Prostate gland (tissue), 2 donors: ENCODE measurements around the gene IFT57. TPM values are rescaled to one million over a fixed set of nuclear protein-coding genes. Genes with fewer than 3 reads are reported as not detected.
"Not testable (repeated sequence)": the region's sequence is repeated elsewhere in the genome, so short reads cannot be mapped to it uniquely, and the experiment has no call there.

ENCODE experiments used
- DNase-seq: peaks from one replicate; pipeline ENCODE4 v3.0.0-alpha.2; 2019; ENCODE audit warnings: low spot score
- H3K27ac ChIP-seq, 2 donors: fragments of 200-600 bp; sonication (generic); 2 replicates each; pipeline ENCODE4 v1.5.1; 2017 to 2019
- H3K27me3 ChIP-seq: fragments of 200-600 bp; sonication (generic); replicated peaks from 2 replicates; pipeline ENCODE4 v1.5.1; 2019; ENCODE audit not compliant: insufficient read depth
- H3K36me3 ChIP-seq, 2 donors: fragments of 200-600 bp; sonication (generic); 1 replicate in 1 of 2; 2 replicates in 1 of 2; pipeline versions ENCODE4 v1.5.1 to v1.8.1; 2017 to 2019
- H3K4me1 ChIP-seq: fragments of 200-600 bp; sonication (generic); replicated peaks from 2 replicates; pipeline ENCODE4 v1.5.1; 2019
- H3K4me3 ChIP-seq, 2 donors: fragments of 200-600 bp; sonication (generic); 2 replicates each; pipeline ENCODE4 v1.5.1; 2017 to 2019
- H3K9me3 ChIP-seq: fragments of 200-600 bp; sonication (generic); 2 replicates; pipeline ENCODE4 v1.5.1; 2017
- POLR2A ChIP-seq: fragments of 450-650 bp; IDR thresholded peaks from one replicate; pipeline ENCODE4 v1.6.1; 2016; ENCODE audit warnings: antibody characterized with exemption, mild to moderate bottlenecking
- POLR2AphosphoS5 ChIP-seq: sonication (generic); formaldehyde crosslinking; IDR thresholded peaks from one replicate; pipeline ENCODE4 v1.6.1; 2017; ENCODE audit warnings: antibody characterized with exemption
- WGBS: methylation state at CpG from one replicate; pipeline ENCODE4 v1.1.5; 2018; 5-methylcytosine and 5-hydroxymethylcytosine counted together
- intact Hi-C: fragments of 100-400 bp; cut with DNase I; formaldehyde crosslinking; loops from one replicate; pipeline ENCODE4 v1.14.2; 2022
- total RNA-seq, 2 donors: library from RNA; depleted of rRNA; stranded (reverse); fragments of >200 nt; gene quantifications; one replicate each; pipeline ENCODE4 v1.1.0, GENCODE V29; 2016
- TF ChIP-seq, protein P1 (sequence below), 4 experiments: fragments of 200-600 bp in 2 of 4; fragments of 450-650 bp in 2 of 4; sonication (generic) in 2 of 4; IDR thresholded peaks; 1 replicate in 3 of 4; 2 replicates in 1 of 4; pipeline ENCODE4 v1.5.1; 2016 to 2019; ENCODE audit warnings: antibody characterized with exemption in 4 of 4, mild to moderate bottlenecking in 2 of 4, moderate library complexity in 2 of 4

Gene IFT57, protein sequence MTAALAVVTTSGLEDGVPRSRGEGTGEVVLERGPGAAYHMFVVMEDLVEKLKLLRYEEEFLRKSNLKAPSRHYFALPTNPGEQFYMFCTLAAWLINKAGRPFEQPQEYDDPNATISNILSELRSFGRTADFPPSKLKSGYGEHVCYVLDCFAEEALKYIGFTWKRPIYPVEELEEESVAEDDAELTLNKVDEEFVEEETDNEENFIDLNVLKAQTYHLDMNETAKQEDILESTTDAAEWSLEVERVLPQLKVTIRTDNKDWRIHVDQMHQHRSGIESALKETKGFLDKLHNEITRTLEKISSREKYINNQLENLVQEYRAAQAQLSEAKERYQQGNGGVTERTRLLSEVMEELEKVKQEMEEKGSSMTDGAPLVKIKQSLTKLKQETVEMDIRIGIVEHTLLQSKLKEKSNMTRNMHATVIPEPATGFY
- 100 to 1,000 TPM in 1 of 2 donors, 10 to 100 TPM in 1; 88.8 to 163 TPM for total RNA-seq

DNA sequence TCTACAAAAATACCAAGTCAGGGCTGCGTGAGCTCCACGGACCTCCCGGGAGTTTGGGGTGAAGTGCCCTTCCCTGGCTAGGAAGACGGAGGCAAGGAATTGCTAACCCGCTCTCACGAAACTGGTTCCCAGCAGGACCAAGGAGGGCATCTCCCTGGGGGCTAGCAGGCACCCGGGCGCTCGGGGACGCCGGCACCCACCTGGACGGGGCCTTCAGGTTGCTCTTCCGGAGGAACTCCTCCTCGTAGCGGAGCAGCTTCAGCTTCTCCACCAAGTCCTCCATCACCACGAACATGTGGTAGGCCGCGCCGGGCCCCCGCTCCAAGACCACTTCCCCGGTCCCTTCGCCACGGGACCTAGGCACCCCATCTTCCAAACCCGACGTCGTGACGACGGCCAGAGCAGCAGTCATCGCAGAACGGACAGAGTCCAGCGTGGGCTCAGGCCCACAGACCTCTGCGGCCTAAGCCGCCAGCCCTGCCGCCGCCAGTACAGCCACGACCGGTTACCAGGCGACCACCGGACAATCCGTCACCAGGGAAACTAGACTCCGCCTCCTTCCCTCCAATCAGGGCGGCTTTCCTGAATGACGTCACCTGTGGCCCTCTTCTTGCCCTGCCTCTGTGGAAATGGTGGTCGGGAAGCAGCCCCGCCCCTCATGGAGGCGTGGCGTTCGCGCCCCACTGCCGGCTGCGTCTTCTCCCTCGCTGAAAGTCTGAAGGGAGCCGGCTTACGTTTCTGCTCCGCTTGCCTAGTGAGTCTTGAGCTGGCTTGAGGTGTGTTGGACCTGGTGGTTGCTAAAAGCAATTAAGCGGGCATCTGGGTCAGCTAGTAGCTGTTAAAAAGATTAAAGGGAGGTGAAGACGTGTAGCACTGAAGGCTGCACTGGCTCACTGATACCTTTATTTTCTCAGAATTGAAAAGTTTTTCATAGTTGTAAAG, at the start of gene IFT57:
Gene IFT57, minus strand, starts transcription at position 514 of the 942 bp plus-strand sequence. Its CDS starts 102 bp downstream, at position 412.
- Histone ChIP-seq H3K27ac (peak within 1 kb of the TSS; percentile 82 to 84), H3K9me3 (no peaks in the 10 kb centered on the region), H3K4me1 (peaks cover 8% of the 10 kb centered on the region), H3K27me3 (no peaks in the 10 kb centered on the region), H3K36me3 (no peaks in the 10 kb centered on the region), H3K4me3 (peak within 1 kb of the TSS; percentile 60 to 76)
- DNase-seq, result peak; percentile 98
- WGBS, result 1% methylated on average over 57 of the region's 57 CpGs
- TF ChIP-seq, protein P1, sequence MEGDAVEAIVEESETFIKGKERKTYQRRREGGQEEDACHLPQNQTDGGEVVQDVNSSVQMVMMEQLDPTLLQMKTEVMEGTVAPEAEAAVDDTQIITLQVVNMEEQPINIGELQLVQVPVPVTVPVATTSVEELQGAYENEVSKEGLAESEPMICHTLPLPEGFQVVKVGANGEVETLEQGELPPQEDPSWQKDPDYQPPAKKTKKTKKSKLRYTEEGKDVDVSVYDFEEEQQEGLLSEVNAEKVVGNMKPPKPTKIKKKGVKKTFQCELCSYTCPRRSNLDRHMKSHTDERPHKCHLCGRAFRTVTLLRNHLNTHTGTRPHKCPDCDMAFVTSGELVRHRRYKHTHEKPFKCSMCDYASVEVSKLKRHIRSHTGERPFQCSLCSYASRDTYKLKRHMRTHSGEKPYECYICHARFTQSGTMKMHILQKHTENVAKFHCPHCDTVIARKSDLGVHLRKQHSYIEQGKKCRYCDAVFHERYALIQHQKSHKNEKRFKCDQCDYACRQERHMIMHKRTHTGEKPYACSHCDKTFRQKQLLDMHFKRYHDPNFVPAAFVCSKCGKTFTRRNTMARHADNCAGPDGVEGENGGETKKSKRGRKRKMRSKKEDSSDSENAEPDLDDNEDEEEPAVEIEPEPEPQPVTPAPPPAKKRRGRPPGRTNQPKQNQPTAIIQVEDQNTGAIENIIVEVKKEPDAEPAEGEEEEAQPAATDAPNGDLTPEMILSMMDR (IDR thresholded peaks at IDR 0.05), result peak in 1 of 4 experiments; percentile 9
- TF ChIP-seq POLR2A, result peak; percentile 78
- TF ChIP-seq POLR2AphosphoS5, result peak; percentile 94
- intact Hi-C loops, result loop anchor here (5.0 kb wide), 2 partner anchors 135 to 280 kb away; no protein-coding TSS in a partner anchor

DNA sequence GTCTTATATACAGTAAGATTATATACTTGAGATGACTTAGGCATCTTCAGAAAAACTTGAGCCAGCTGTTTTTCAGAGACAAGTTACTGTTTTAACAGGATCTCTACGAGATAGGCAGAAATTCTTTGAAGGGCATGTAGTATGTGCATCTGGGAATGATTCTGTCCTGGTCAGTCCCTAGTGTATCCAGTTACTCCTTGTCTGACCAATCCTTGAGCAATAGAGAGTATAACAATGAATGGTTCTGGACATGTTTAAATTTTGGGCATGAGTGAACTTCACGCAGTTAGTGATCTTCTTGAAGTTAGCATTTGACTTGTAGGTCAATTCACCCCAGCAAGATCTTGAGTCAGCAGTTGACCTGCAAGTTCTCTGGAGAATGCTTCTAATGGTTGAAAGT, 49.4 kb upstream of the IFT57 start:
- H3K4me1 ChIP-seq, result no peaks in the 10 kb centered on the region
- TF ChIP-seq POLR2AphosphoS5 (no peak), POLR2A (no peak)
- intact Hi-C loops, result no loop called here
- no peak overlapping the region for H3K27ac ChIP-seq
- H3K36me3 ChIP-seq, result no peaks in the 10 kb centered on the region
- no peaks in the 10 kb centered on the region for H3K9me3 ChIP-seq
- H3K4me3 ChIP-seq, result no peak overlapping the region
- no peaks in the 10 kb centered on the region for H3K27me3 ChIP-seq
- WGBS, result 48% methylated on average over 2 of the region's 2 CpGs
- no peak for DNase-seq

DNA sequence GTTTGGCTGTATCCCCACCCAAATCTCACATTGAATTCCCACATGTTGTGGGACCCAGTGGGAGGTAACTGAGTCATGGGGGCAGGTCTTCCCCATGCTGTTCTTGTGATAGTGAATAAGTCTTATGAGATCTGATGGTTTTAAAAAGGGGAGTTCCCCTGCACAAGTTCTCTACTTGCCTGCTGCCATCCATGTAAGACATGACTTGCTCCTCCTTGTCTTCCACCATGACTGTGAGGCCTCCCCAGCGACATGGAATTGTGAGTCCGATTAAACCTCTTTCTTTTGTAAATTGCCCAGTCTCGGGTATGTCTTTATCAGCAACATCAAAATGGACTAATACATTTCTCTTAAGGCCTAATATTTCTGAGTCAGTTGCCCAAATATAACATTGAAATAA, 46.0 kb upstream of the IFT57 start:
- DNase-seq, result not testable (repeated sequence)

DNA sequence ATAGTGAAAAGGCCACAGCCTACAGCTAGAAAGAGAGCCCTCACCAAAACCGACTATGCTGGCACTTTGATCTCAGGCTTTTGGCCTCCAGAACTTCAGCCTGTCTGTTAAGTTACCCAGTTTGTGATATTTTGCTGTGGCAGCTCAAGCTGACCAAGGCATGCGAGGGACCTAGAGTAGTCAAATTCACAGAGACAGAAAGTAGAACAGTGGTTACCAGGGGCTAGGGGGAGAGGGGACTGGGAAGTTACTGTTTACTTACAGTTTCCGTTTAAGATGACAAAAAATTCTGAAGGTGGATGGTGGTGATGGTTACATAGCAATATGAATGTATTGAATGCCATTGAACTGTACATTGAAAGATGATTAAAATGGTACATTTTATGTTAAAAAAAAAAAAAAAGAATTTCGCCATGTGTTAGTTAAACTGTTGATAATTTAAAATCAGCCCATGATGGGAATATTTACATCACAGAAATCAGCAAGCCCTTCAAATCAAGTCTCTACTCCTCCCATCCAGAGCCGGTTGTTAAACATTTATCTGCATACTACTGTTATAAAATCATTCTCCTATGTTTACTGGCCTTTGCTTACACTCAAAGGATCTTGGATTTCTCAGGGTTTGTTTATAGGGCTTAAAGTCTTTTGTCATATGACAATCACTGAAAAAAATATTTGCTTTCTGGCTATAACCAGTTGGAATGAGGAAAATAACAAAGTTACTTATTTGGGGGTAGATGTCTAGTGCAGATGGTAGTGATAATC, 42.5 kb upstream of the IFT57 start:
- 72% methylated on average over 5 of the region's 5 CpGs for WGBS
- H3K36me3 ChIP-seq, H3K4me1 ChIP-seq, H3K27ac ChIP-seq, intact Hi-C loops, DNase-seq, H3K27me3 ChIP-seq, H3K9me3 ChIP-seq, H3K4me3 ChIP-seq: not testable (repeated sequence)

More for the DNA sequence above, 46.0 kb upstream of the IFT57 start:
- H3K27ac ChIP-seq, H3K4me3 ChIP-seq, H3K27me3 ChIP-seq, H3K36me3 ChIP-seq, intact Hi-C loops, H3K4me1 ChIP-seq, H3K9me3 ChIP-seq: not testable (repeated sequence)
- WGBS, result 100% methylated on average over 3 of the region's 3 CpGs

DNA sequence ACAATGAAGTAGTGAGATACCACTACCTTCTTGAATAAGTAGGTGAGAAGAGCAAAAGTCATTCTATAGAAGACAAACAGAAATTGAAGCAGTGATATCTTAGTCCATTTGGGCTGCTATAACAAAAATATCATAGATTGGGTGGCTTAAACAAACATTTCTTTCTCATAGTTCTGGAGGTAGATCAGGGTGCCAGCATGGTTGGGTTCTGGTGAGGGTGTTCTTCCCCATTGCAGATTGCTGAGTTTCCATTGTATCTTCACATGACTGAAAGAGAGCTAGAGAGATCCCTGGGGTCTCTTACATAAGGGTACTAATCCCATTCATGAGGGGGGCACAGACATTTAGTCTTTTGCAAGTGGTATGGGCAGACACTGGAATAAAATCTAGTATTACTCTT, 32.9 kb upstream of the IFT57 start:
- DNase-seq, result no peak
- H3K27me3 ChIP-seq, result no peaks in the 10 kb centered on the region
- TF ChIP-seq POLR2A, result no peak
- TF ChIP-seq, protein P1 (IDR thresholded peaks at IDR 0.05), result no peak
- intact Hi-C loops, result no loop called here
- no peak overlapping the region for H3K4me3 ChIP-seq
- H3K36me3 ChIP-seq, result no peaks in the 10 kb centered on the region
- H3K4me1 ChIP-seq, result no peaks in the 10 kb centered on the region
- no peak overlapping the region for H3K27ac ChIP-seq
- no peaks in the 10 kb centered on the region for H3K9me3 ChIP-seq

DNA sequence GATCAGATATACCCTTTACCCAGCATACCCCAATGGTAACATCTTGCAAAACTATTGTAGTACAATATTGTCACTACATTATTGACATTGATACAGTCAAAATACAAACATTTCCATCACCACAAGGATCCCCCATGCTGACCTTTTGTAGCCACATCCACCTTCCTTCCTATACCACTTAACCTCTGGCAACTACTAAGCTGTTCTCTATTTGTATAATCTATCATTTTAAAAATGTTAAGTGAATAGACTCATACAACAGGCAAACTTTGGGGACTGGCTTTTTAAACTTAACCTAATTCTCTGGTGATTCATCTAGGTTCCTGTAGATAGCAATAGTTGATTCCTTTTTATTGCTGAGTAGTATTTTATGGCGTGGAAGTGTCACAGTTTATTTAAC, 29.6 kb upstream of the IFT57 start:
- WGBS, result 89% methylated on average over 1 of the region's 1 CpG
- Histone ChIP-seq H3K27ac (no peak overlapping the region), H3K36me3 (no peaks in the 10 kb centered on the region), H3K27me3 (no peaks in the 10 kb centered on the region), H3K9me3 (no peaks in the 10 kb centered on the region), H3K4me1 (no peaks in the 10 kb centered on the region), H3K4me3 (no peak overlapping the region)
- no peak for DNase-seq
- intact Hi-C loops, result no loop called here
- TF ChIP-seq POLR2A, result no peak
- no peak for TF ChIP-seq POLR2AphosphoS5
- TF ChIP-seq, protein P1 (IDR thresholded peaks at IDR 0.05), result no peak
